Measurements from ENCODE around the gene MOCS1.

The MOCS1 gene

GRCh38 chr6:39899554-39900295 lies 34.5 kb downstream of the MOCS1 start:
- no peak for DNase-seq

DNA sequence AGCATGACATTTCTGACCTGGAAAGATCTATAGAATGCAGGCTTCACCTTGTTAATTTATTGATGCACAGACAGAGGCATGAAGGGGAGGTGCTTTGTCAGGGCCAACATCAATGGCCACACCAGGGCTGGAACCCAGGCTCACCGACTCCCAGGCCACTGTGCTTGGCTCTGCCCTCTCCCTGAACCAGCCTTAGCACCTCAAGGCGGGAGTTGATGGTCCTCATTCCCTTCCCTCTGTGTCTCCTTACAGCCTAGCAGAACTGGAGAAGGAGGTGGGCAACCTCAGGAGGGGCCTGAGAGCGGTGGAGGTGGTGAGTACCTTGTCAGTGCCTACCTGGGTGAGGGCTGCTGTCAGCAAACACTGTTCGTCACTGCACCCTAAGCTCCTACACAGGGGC lies 35.6 kb downstream of the MOCS1 start:
- no peak for DNase-seq

GRCh38 chr6:39897698-39898097 lies 36.6 kb downstream of the MOCS1 start:
- DNase-seq: no peak

DNA sequence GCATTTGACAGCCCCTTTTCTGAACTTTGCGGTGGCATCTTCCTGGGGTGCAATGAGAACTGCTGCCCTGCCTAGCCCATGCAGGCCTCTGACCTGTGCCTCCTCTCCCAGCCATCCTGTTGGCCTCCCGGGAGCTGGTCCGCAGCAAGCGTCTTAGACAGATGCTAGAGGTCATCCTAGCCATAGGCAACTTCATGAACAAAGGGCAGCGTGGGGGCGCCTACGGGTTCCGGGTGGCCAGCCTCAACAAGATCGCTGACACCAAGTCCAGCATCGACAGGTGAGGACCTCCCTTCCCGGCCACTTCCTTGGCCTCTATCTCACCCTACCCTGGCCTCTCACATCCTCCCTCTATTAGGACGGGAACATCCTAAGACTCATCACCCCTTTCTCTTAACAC lies 37.6 kb downstream of the MOCS1 start:
- DNase-seq: no peak

GRCh38 chr6:39893286-39893685 lies 41.0 kb downstream of the MOCS1 start:
- DNase-seq: no peak

DNA sequence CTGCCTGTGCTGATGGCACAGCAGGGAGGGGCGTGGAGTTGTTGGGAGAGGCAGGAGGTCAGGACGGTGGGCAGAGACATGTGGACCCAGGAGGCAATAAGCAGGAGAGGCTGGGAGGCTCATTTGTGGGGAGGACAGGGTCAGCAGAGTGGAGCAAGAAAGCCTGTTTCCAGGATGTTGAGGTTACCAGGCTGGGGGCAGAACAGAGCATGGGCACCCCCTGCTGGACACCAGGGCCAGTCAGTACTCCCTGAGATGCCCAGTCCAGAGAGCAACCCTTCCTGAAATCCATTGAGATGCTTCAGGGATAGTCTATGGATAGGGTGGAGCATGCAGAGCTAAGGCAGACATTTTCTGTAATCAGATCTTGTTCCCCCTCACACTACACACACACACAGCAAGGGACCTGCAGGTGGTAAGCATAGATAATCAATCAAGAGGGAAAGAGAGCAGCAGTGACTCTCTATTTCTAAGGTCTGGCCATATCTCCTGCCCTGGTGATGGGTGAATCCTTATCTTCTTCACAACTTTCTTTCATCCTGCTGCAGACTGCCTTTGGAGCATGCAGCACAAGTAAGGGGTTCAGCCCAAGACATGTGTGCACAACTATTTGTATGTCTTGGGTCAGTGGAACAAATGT lies 41.7 kb downstream of the MOCS1 start:
- DNase-seq: no peak

DNA sequence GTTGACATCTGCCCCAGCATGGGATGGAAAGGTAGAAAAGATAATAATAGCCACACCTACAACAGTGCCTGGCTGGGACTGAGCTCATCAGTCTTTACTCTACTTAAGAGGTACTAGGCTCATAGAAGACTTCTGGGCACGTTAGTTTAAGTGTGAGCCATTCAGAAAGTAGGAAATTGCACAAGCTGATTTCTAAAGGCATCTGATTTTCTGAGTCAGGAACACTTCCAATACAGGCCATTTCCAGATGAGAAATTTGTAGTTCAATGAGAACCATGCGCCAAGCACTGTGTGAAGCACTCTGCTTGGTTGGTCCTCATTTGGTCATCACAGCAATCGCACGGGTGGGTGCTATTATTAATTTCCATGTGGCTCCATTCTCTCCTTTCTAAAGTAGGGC lies 42.3 kb downstream of the MOCS1 start:
- no peak for DNase-seq

DNA sequence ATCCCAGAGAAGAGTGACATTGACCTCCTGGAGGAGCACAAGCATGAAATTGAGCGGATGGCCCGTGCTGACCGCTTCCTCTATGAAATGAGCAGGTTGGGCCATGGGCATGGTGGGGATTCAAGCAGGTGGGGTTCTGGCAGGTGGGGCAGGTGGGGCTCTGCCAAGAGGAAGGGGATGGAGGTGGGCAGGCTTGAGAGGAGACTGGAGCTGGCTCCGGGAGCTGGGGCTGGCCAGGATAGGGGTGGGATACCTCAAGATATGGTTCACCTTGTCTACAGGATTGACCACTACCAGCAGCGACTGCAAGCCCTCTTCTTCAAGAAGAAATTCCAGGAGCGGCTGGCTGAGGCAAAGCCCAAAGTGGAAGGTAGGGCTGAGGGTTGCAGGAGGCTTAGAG lies 42.9 kb downstream of the MOCS1 start:
- DNase-seq: no peak

GRCh38 chr6:39889229-39889628 lies 45.0 kb downstream of the MOCS1 start:
- DNase-seq: no peak

DNA sequence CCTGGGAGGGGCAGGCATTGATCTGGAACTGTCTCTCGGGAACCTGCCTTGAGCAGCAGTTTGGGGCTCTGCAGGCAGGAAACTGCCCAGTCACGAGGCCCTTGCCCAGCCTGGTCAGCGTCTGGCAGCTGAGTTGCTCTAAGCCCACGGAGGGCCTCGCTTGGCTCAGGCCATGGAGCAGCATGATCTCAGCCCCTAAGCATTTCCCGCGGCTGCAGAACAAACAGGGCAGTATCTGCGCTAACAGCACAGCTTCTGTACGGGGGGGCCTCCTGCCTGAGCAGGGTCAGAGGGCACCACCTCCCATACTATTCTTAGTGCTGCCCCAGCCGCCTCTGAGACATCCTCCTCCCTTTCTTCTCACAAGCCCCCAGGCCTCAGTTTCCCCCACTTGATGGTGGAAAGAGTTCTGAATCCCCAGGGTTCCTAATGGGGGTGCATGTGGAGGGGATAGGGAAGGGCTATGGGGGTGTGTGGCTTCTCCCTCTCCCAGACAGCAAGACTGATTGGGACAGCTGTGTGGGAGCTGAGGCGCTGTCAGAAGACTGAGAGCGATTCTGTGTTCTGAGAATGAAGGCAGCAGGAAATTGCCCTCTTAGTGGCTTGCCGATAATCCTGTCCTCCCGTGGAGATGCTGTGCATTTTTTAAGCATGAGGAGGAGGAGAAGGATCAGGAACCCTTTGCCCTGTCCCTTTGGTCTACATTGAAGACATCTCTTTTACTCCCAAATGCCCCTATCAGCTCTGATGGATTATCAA lies 46.4 kb downstream of the MOCS1 start:
- DNase-seq: no peak

DNA sequence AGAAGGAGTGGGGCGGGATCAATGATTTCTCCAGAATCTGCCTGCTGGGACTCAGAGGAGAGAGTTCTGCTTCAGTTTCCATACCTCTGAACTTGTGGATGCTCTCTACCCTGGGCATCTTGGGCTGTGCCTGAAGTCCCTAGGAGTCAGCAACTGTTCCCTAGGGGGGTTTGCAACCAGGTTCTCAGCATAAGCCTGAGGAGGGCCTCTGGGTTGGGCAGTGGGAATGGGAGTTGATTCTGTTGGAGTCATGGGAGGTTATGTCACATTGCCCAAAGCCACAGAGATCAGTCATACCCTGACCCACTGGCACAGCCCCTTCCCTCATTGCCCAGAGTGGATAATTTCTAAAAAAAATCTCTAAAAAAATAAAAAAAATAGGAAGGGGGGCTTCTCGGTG lies 47.4 kb downstream of the MOCS1 start:
- no peak for DNase-seq

GRCh38 chr6:39885691-39886090 lies 48.6 kb downstream of the MOCS1 start:
- no peak for DNase-seq

GRCh38 chr6:39884696-39885095 lies 49.6 kb downstream of the MOCS1 start:
- no peak for DNase-seq

DNA sequence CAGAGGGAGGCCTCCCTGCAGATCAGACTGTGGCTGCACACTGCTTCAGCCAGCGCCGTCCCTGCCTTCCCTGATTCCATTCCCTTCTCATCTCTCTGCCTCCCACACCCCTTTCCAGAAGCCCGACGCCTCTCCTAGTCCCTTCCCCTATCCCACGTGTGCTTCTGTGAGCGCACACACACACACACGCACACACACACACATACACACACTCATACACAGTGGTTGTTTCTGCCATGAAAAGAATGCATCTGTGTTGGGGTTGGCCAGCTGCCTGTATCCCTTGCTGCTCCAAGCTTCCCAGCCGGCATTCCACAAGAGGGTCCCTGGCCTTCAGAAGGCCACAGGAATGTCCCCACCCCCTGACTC lies 51.7 kb downstream of the MOCS1 start:
- no peak for DNase-seq

- DNase-seq: no peak
Observed at GRCh38 chr6:39881851-39882530, 52.3 kb downstream of the MOCS1 start.

GRCh38 chr6:39880594-39880993 lies 53.7 kb downstream of the MOCS1 start:
- DNase-seq: no peak

GRCh38 chr6:39879535-39879934 lies 54.7 kb downstream of the MOCS1 start:
- DNase-seq: no peak

GRCh38 chr6:39876826-39877225 lies 57.4 kb downstream of the MOCS1 start:
- DNase-seq: no peak

- no peak for DNase-seq
Observed at GRCh38 chr6:39876111-39876510, 58.2 kb downstream of the MOCS1 start.

- DNase-seq: no peak
Observed at GRCh38 chr6:39873439-39873838, 60.8 kb downstream of the MOCS1 start.

GRCh38 chr6:39870950-39871349 lies 63.3 kb downstream of the MOCS1 start:
- DNase-seq: no peak

DNA sequence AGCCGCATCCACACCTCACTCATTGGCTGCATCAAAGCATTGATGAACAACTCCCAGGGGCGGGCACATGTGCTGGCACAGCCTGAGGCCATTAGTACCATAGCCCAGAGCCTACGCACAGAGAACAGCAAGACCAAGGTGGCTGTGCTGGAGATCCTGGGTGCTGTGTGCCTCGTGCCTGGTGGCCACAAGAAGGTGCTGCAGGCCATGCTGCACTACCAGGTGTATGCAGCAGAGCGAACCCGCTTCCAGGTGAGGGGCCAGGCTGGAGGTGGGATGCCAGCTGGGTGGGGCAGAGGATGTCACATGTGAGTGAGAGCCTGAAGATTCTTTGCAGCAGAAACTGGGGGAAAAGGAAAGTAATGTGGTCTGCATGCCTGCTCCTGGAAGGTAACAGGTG lies 66.7 kb downstream of the MOCS1 start:
- no peak for DNase-seq

All from Kasumi-1 (cell line).